Uterus (tissue), 2 donors: ENCODE results near the gene INPP4A.

Experiments used
- POLR2A ChIP-seq, 2 donors: fragments of 450-650 bp; IDR thresholded peaks; one replicate each; pipeline ENCODE4 v1.6.1; 2016; ENCODE audit warnings: antibody characterized with exemption in 2 of 2, mild to moderate bottlenecking in 1 of 2, moderate library complexity in 1 of 2
- TF ChIP-seq, protein P1 (sequence below), 4 experiments: fragments of 200-600 bp in 2 of 4; fragments of 450-650 bp in 2 of 4; sonication (generic) in 2 of 4; IDR thresholded peaks; one replicate each; pipeline ENCODE4 v1.5.1; 2016 to 2019; ENCODE audit warnings: antibody characterized with exemption in 4 of 4, mild to moderate bottlenecking in 2 of 4, moderate library complexity in 1 of 4

DNA sequence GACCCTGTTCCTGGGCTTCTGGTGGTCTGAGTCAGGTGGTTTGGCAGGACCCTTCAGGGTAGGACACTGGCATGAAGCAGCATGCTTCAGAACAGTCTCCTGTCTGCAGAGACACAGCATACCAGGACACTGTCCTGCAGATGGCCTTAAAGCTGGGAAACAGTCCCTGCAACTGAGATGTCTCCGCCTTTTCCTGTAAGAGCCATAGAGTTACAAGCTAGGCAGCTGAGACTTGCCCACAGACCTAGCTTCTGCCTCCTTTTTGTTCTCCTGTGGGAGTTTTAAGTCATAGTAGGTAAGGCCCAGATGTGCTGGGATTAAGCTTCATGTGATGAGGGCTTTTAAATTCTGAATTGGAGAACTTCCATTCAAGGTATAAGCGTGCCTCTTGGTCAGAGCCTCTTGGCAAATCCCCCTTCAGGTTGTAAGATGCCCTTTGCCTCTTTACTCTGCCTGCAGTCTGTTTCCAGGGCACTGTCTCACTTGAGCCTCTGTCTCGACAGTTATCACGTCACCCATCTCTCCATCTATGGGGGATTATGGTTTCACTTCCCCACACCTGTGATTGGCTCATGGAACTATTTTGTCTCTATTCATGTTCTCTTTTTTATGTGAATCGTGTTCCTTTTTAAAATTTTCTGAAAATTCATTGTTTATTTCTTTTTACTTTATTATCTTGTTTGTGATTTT, 111.8 kb downstream of the INPP4A start:
- TF ChIP-seq, protein P1, sequence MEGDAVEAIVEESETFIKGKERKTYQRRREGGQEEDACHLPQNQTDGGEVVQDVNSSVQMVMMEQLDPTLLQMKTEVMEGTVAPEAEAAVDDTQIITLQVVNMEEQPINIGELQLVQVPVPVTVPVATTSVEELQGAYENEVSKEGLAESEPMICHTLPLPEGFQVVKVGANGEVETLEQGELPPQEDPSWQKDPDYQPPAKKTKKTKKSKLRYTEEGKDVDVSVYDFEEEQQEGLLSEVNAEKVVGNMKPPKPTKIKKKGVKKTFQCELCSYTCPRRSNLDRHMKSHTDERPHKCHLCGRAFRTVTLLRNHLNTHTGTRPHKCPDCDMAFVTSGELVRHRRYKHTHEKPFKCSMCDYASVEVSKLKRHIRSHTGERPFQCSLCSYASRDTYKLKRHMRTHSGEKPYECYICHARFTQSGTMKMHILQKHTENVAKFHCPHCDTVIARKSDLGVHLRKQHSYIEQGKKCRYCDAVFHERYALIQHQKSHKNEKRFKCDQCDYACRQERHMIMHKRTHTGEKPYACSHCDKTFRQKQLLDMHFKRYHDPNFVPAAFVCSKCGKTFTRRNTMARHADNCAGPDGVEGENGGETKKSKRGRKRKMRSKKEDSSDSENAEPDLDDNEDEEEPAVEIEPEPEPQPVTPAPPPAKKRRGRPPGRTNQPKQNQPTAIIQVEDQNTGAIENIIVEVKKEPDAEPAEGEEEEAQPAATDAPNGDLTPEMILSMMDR (IDR thresholded peaks at IDR 0.05): no peak
- no peak for TF ChIP-seq POLR2A (IDR thresholded peaks at IDR 0.05)
